Measurements from ENCODE around the gene DQX1. TPM values are rescaled to one million over a fixed set of nuclear protein-coding genes. Genes with fewer than 3 reads are reported as not detected.

DQX1 gene
- total RNA-seq, 1 experiment from 2014 or later, result 1.3 TPM

DNA sequence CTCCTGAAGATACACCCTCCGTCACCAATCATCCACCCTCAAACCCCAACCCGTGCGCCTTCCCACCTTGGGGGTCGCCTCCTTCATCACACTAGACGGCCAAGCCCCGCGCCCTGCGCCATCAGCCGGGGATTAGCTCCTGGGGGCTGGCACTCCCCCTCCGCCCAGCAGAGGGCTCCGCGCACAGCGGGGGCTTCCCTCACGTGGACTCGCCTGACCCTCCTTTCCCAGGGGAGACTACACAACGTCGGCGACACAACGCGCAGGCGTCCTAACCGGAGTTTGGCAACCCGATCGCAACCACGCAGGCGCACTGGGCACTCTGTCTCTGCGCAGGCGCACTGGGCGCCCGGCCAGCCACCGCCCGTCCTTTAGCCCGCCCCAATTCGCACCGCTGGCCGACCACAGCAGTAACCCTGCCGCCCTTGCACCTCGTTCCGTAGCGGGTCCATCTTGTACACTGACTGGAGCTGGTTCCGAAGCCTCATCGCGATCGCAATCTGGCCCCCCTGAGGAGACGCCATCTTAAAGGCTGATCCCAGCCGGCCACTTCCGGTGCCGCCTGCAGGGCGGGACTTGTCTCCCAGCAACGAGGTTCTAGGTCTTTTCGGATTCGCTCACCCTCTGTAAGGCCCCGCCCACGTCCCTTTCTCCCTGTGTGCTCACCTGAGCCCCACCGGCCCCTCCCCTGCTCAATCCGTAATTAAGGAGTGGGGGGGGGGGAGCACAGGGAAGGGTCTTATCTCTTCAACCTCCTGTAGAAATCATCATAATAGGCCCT, 18.7 kb downstream of the DQX1 start, which contains the start of gene PCGF1 (continued):
- no peak for TF ChIP-seq NFATC4 (CRISPR knock-in tag; IDR thresholded peaks at IDR 0.05)
- TF ChIP-seq ATF1 (CRISPR knock-in tag; IDR thresholded peaks at IDR 0.05), result no peak
- no peak for TF ChIP-seq RELA (CRISPR knock-in tag; IDR thresholded peaks at IDR 0.05; ENCODE audit: borderline replicate concordance)
- TF ChIP-seq ZNF317 (CRISPR knock-in tag; IDR thresholded peaks at IDR 0.05; ENCODE audit: borderline replicate concordance, low read depth), result no peak
- TF ChIP-seq ZNF416 (CRISPR knock-in tag; IDR thresholded peaks at IDR 0.05), result no peak
- TF ChIP-seq NFE2L1 (CRISPR knock-in tag; IDR thresholded peaks at IDR 0.05), result 0 out of 2 replicates have a peak, but pooled peaks have one; percentile 42
- TF ChIP-seq, protein P1, sequence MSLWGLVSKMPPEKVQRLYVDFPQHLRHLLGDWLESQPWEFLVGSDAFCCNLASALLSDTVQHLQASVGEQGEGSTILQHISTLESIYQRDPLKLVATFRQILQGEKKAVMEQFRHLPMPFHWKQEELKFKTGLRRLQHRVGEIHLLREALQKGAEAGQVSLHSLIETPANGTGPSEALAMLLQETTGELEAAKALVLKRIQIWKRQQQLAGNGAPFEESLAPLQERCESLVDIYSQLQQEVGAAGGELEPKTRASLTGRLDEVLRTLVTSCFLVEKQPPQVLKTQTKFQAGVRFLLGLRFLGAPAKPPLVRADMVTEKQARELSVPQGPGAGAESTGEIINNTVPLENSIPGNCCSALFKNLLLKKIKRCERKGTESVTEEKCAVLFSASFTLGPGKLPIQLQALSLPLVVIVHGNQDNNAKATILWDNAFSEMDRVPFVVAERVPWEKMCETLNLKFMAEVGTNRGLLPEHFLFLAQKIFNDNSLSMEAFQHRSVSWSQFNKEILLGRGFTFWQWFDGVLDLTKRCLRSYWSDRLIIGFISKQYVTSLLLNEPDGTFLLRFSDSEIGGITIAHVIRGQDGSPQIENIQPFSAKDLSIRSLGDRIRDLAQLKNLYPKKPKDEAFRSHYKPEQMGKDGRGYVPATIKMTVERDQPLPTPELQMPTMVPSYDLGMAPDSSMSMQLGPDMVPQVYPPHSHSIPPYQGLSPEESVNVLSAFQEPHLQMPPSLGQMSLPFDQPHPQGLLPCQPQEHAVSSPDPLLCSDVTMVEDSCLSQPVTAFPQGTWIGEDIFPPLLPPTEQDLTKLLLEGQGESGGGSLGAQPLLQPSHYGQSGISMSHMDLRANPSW (CRISPR knock-in tag; conservative IDR thresholded peaks at IDR 0.05; ENCODE audit: low read depth), result no peak
- TF ChIP-seq, protein P2, sequence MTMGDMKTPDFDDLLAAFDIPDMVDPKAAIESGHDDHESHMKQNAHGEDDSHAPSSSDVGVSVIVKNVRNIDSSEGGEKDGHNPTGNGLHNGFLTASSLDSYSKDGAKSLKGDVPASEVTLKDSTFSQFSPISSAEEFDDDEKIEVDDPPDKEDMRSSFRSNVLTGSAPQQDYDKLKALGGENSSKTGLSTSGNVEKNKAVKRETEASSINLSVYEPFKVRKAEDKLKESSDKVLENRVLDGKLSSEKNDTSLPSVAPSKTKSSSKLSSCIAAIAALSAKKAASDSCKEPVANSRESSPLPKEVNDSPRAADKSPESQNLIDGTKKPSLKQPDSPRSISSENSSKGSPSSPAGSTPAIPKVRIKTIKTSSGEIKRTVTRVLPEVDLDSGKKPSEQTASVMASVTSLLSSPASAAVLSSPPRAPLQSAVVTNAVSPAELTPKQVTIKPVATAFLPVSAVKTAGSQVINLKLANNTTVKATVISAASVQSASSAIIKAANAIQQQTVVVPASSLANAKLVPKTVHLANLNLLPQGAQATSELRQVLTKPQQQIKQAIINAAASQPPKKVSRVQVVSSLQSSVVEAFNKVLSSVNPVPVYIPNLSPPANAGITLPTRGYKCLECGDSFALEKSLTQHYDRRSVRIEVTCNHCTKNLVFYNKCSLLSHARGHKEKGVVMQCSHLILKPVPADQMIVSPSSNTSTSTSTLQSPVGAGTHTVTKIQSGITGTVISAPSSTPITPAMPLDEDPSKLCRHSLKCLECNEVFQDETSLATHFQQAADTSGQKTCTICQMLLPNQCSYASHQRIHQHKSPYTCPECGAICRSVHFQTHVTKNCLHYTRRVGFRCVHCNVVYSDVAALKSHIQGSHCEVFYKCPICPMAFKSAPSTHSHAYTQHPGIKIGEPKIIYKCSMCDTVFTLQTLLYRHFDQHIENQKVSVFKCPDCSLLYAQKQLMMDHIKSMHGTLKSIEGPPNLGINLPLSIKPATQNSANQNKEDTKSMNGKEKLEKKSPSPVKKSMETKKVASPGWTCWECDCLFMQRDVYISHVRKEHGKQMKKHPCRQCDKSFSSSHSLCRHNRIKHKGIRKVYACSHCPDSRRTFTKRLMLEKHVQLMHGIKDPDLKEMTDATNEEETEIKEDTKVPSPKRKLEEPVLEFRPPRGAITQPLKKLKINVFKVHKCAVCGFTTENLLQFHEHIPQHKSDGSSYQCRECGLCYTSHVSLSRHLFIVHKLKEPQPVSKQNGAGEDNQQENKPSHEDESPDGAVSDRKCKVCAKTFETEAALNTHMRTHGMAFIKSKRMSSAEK (CRISPR knock-in tag; IDR thresholded peaks at IDR 0.05; ENCODE audit: borderline replicate concordance), result no peak
- TF ChIP-seq, protein P3, sequence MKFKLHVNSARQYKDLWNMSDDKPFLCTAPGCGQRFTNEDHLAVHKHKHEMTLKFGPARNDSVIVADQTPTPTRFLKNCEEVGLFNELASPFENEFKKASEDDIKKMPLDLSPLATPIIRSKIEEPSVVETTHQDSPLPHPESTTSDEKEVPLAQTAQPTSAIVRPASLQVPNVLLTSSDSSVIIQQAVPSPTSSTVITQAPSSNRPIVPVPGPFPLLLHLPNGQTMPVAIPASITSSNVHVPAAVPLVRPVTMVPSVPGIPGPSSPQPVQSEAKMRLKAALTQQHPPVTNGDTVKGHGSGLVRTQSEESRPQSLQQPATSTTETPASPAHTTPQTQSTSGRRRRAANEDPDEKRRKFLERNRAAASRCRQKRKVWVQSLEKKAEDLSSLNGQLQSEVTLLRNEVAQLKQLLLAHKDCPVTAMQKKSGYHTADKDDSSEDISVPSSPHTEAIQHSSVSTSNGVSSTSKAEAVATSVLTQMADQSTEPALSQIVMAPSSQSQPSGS (CRISPR knock-in tag; IDR thresholded peaks at IDR 0.05; ENCODE audit: borderline replicate concordance, low read depth), result no peak
- TF ChIP-seq RORB (CRISPR knock-in tag; IDR thresholded peaks at IDR 0.05), result no peak
- TF ChIP-seq, protein P4, sequence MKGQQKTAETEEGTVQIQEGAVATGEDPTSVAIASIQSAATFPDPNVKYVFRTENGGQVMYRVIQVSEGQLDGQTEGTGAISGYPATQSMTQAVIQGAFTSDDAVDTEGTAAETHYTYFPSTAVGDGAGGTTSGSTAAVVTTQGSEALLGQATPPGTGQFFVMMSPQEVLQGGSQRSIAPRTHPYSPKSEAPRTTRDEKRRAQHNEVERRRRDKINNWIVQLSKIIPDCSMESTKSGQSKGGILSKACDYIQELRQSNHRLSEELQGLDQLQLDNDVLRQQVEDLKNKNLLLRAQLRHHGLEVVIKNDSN (CRISPR knock-in tag; IDR thresholded peaks at IDR 0.05), result peak; percentile 93
- TF ChIP-seq, protein P5, sequence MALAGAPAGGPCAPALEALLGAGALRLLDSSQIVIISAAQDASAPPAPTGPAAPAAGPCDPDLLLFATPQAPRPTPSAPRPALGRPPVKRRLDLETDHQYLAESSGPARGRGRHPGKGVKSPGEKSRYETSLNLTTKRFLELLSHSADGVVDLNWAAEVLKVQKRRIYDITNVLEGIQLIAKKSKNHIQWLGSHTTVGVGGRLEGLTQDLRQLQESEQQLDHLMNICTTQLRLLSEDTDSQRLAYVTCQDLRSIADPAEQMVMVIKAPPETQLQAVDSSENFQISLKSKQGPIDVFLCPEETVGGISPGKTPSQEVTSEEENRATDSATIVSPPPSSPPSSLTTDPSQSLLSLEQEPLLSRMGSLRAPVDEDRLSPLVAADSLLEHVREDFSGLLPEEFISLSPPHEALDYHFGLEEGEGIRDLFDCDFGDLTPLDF (CRISPR knock-in tag; IDR thresholded peaks at IDR 0.05), result no peak
- TF ChIP-seq SP1 (CRISPR knock-in tag; conservative IDR thresholded peaks at IDR 0.05), result peak; percentile 66
- TF ChIP-seq, protein P6, sequence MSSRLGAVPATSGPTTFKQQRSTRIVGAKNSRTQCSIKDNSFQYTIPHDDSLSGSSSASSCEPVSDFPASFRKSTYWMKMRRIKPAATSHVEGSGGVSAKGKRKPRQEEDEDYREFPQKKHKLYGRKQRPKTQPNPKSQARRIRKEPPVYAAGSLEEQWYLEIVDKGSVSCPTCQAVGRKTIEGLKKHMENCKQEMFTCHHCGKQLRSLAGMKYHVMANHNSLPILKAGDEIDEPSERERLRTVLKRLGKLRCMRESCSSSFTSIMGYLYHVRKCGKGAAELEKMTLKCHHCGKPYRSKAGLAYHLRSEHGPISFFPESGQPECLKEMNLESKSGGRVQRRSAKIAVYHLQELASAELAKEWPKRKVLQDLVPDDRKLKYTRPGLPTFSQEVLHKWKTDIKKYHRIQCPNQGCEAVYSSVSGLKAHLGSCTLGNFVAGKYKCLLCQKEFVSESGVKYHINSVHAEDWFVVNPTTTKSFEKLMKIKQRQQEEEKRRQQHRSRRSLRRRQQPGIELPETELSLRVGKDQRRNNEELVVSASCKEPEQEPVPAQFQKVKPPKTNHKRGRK (CRISPR knock-in tag; IDR thresholded peaks at IDR 0.05; ENCODE audit: borderline replicate concordance), result no peak
- no peak for TF ChIP-seq HMGA2 (CRISPR knock-in tag; IDR thresholded peaks at IDR 0.05)
- TF ChIP-seq ZNF121 (CRISPR knock-in tag; IDR thresholded peaks at IDR 0.05), result no peak
- TF ChIP-seq, protein P7, sequence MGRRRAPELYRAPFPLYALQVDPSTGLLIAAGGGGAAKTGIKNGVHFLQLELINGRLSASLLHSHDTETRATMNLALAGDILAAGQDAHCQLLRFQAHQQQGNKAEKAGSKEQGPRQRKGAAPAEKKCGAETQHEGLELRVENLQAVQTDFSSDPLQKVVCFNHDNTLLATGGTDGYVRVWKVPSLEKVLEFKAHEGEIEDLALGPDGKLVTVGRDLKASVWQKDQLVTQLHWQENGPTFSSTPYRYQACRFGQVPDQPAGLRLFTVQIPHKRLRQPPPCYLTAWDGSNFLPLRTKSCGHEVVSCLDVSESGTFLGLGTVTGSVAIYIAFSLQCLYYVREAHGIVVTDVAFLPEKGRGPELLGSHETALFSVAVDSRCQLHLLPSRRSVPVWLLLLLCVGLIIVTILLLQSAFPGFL (CRISPR knock-in tag; IDR thresholded peaks at IDR 0.05; ENCODE audit: borderline replicate concordance), result no peak
- TF ChIP-seq, protein P8, sequence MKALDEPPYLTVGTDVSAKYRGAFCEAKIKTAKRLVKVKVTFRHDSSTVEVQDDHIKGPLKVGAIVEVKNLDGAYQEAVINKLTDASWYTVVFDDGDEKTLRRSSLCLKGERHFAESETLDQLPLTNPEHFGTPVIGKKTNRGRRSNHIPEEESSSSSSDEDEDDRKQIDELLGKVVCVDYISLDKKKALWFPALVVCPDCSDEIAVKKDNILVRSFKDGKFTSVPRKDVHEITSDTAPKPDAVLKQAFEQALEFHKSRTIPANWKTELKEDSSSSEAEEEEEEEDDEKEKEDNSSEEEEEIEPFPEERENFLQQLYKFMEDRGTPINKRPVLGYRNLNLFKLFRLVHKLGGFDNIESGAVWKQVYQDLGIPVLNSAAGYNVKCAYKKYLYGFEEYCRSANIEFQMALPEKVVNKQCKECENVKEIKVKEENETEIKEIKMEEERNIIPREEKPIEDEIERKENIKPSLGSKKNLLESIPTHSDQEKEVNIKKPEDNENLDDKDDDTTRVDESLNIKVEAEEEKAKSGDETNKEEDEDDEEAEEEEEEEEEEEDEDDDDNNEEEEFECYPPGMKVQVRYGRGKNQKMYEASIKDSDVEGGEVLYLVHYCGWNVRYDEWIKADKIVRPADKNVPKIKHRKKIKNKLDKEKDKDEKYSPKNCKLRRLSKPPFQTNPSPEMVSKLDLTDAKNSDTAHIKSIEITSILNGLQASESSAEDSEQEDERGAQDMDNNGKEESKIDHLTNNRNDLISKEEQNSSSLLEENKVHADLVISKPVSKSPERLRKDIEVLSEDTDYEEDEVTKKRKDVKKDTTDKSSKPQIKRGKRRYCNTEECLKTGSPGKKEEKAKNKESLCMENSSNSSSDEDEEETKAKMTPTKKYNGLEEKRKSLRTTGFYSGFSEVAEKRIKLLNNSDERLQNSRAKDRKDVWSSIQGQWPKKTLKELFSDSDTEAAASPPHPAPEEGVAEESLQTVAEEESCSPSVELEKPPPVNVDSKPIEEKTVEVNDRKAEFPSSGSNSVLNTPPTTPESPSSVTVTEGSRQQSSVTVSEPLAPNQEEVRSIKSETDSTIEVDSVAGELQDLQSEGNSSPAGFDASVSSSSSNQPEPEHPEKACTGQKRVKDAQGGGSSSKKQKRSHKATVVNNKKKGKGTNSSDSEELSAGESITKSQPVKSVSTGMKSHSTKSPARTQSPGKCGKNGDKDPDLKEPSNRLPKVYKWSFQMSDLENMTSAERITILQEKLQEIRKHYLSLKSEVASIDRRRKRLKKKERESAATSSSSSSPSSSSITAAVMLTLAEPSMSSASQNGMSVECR (CRISPR knock-in tag; IDR thresholded peaks at IDR 0.05; ENCODE audit: borderline replicate concordance), result peak; percentile 75; the same call in 1 of the 2 replicates

Measured in WTC11 (cell line).